Mucosa of gallbladder (tissue), 1 donor: Measurements from ENCODE around the gene LHFPL6. TPM values are rescaled to one million over a fixed set of nuclear protein-coding genes. Genes with fewer than 3 reads are reported as not detected.
A peak's percentile ranks its signal among the peaks of the same experiment; 100 is the strongest.

ENCODE experiments used
- DNase-seq: peaks from one replicate; pipeline ENCODE4 v3.0.0-alpha.2; 2020; ENCODE audit warnings: low spot score
- total RNA-seq: library from RNA; stranded (reverse); gene quantifications from one replicate; pipeline ENCODE4 v1.2.1, GENCODE V29; 2021
- donor health status: DM: no; HTN: no; CAD: no.

The LHFPL6 gene
- total RNA-seq, 1 donor from 2014 or later, result 30.2 TPM

- peak; percentile 16 for DNase-seq
These were observed 187.8 kb downstream of the LHFPL6 start for GRCh38 chr13:39415008-39415802.

- no peak for DNase-seq
These were observed 188.7 kb downstream of the LHFPL6 start for GRCh38 chr13:39414339-39414738.

- DNase-seq, result no peak
These were observed 191.5 kb downstream of the LHFPL6 start for GRCh38 chr13:39411511-39411910.

- DNase-seq, result no peak
These were observed 192.0 kb downstream of the LHFPL6 start for GRCh38 chr13:39410964-39411363.

GRCh38 chr13:39410096-39410901 is 192.7 kb downstream of the LHFPL6 start:
- no peak for DNase-seq

GRCh38 chr13:39408512-39408911 is 194.5 kb downstream of the LHFPL6 start:
- no peak for DNase-seq

GRCh38 chr13:39407786-39408185 is 195.2 kb downstream of the LHFPL6 start:
- DNase-seq, result no peak

- DNase-seq, result no peak
These were observed 195.9 kb downstream of the LHFPL6 start for GRCh38 chr13:39407138-39407537.

- DNase-seq, result no peak
These were observed 196.3 kb downstream of the LHFPL6 start for GRCh38 chr13:39406688-39407087.

GRCh38 chr13:39405596-39406205 is 197.3 kb downstream of the LHFPL6 start:
- DNase-seq, result no peak

- no peak for DNase-seq
These were observed 197.9 kb downstream of the LHFPL6 start for GRCh38 chr13:39405107-39405506.

GRCh38 chr13:39403106-39403505 is 199.9 kb downstream of the LHFPL6 start:
- no peak for DNase-seq

GRCh38 chr13:39402221-39402970 is 200.6 kb downstream of the LHFPL6 start:
- DNase-seq, result no peak

- DNase-seq, result no peak
These were observed 201.2 kb downstream of the LHFPL6 start for GRCh38 chr13:39401756-39402155.

- DNase-seq, result no peak
These were observed 201.8 kb downstream of the LHFPL6 start for GRCh38 chr13:39401046-39401705.

- DNase-seq, result no peak
These were observed 203.9 kb downstream of the LHFPL6 start for GRCh38 chr13:39399102-39399501.

GRCh38 chr13:39397896-39398265 is 205.1 kb downstream of the LHFPL6 start:
- no peak for DNase-seq

- no peak for DNase-seq
These were observed 205.6 kb downstream of the LHFPL6 start for GRCh38 chr13:39397226-39397895.

- DNase-seq, result no peak
These were observed 208.0 kb downstream of the LHFPL6 start for GRCh38 chr13:39394796-39395678.

- DNase-seq, result no peak
These were observed 211.2 kb downstream of the LHFPL6 start for GRCh38 chr13:39391761-39392160.
